Activated T-helper 1 cell treated with anti-CD3 and anti-CD28 coated beads, Interleukin-2, amount 50 U/mL, for 16 hours (primary cell): Measurements from ENCODE around the gene CYP26C1.
A peak's percentile ranks its signal among the peaks of the same experiment; 100 is the strongest.
"Not testable (repeated sequence)": the region's sequence is repeated elsewhere in the genome, so short reads cannot be mapped to it uniquely, and the experiment has no call there.

ENCODE experiments used
- DNase-seq, 2 donors: peaks; one replicate each; pipeline ENCODE4 v3.0.0-alpha.2; 2020; ENCODE audit warnings: low read depth in 1 of 2, low spot score in 1 of 2

Gene CYP26C1

GRCh38 chr10:93076871-93077270, 16.3 kb downstream of the CYP26C1 start:
- DNase-seq = no peak

DNA sequence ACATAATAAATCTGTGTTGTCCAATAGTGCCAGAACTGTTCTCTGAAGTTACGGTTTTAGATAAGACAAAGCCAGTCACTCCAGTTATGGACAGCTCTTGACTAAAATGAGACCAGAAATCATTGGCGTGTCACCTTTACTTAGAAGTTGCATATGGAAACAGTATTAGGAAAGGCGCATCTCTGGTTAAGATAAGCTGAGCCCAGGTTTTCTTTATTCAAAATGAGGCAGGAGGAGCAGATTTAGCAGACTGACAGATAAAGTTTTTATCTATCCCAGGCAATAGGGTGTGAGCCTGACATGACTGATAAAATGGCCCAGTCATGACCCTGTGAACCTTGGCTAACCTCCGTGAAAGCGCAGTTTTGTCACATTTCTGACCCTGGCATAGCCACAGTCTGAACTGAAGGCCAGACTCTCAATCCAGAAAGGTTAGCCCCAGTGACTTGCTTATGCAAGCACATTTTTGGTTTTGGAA, 17.3 kb downstream of the CYP26C1 start:
- no peak for DNase-seq

DNA sequence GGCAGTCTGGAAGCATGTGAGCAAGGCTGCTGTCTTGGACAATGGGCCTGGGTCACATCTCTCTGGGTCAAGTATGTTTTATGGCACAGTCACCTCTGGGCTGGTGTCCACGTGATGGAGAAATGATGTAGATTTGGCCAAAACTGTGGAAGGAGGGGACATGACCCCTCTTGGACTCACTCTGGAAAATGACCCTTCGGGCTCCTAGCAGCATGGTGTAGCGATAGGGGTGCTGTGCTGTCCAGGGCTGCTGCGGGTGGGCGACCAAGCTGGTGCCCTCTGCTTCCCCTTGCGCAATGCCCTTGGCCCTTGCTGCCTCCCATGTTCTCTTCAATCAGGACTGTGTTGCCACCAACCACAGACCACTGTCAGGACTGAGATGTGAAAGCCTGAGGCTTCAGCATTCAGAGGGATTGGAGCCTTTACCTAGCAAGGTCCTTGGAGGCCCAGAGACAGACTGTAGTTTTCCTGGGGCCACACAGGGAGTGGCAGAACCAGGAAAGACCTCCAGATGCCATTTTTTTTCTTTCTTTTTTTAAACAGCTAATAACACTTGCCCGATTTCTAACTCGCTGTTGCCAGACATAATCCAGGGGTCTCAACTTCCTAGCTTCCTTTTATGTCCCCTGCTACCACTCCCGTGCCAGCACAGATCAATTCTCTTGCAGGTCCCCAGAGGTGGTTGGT, 19.2 kb downstream of the CYP26C1 start:
- no peak for DNase-seq

DNA sequence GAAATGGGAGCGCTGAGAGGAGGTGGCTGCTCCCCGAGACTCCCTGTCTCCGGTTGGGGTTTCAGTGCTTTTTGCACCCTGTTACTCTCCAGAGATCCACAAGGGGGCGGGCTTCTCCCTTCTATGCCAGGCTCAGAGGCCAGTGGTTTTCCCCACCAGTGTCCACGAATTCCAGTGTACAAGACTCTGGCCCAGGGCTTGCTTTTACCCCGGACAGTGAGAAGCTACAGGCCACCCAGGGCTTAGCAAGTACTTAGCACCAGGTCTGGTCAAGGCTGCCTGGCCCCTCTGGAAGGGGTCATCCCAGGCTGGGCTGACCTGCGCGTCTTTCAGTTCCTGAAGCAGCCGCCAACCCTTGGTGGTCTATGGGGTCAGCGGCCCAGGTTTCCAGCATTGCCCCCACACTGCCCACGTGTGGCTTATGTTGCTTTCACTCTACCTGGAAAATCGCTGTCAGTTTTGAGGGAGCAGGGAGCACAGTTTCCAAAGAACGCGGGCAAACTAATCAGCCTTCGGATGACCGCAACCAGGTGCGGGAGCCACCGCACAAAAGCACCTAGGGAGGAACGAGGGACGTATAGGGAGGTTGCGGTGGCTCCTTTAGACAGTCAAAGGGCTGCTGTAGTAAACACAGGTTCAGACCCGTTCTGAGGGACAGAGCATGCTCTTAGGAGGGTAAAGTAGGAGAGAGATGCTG, 19.9 kb downstream of the CYP26C1 start:
- DNase-seq = peak; percentile 27 to 28

DNA sequence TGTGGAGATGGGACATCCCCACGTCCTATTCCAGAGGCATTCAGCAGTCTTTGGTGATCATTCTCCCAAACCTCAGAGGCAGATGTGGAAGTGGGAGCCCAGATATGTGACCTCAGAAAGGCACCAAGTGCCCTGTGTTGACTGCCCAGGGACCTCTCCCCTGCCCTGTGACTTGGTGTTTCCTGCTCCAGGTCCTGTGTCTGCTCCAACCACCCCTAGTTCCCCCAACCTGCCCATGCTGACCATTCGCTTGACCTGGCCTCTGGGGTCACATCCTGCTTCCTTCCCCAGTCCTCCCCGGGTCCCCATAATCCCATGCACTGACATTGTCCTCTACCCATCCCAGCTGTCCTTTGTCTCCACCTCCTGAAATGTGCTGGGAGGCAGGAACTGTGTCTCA, 20.7 kb downstream of the CYP26C1 start:
- no peak for DNase-seq

- no peak for DNase-seq
Measured at GRCh38 chr10:93081834-93082233, 21.2 kb downstream of the CYP26C1 start.

- DNase-seq = no peak
Measured at GRCh38 chr10:93083743-93084539, 23.3 kb downstream of the CYP26C1 start.

GRCh38 chr10:93085272-93085859, 24.8 kb downstream of the CYP26C1 start:
- no peak for DNase-seq

- no peak for DNase-seq
Measured at GRCh38 chr10:93086289-93086688, 25.7 kb downstream of the CYP26C1 start.

GRCh38 chr10:93087846-93088245, 27.2 kb downstream of the CYP26C1 start:
- no peak for DNase-seq

DNA sequence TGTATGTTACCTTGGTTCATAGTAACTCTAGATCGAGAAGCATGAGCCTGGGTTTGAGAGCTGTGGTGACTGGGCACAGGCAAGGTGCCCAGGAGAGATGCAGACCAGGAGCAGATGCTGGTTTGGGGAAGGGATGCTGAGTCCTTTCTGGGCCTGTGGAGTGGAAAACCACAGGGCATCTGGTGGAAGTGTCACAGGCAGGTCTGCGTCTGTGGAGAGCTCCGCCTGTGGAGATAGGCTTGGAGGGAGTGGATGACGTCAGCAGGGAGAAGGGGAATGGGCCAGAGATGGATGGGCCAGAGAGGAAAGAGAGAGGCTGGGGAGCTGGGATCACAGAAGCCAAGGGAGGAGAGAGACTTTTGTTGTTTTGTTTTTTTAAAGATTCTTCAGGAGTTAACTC, 27.9 kb downstream of the CYP26C1 start:
- no peak for DNase-seq

- no peak for DNase-seq
Measured at GRCh38 chr10:93090619-93091018, 30.0 kb downstream of the CYP26C1 start.

DNA sequence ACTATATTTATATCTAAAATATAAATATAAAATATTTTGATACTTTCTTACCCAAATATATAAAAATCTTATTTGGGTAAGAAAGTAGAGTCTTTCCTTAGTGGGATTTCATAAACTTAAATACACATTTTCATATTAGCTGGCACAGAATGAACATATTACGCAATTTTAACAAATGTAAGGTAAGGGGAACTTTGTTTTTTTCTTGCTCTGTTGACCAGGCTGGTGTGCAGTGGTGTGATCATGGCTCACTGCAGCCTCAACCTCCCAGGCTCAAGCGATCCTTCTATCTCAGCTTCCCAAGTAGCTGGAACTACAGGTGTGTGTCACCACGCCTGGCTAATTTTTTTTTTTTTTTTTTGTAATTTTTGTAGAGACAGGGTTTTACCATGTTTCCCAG, 31.4 kb downstream of the CYP26C1 start:
- DNase-seq = no peak

- DNase-seq = no peak
Measured at GRCh38 chr10:93095225-93095624, 34.6 kb downstream of the CYP26C1 start.

- no peak for DNase-seq
Measured at GRCh38 chr10:93096901-93097300, 36.3 kb downstream of the CYP26C1 start.

DNA sequence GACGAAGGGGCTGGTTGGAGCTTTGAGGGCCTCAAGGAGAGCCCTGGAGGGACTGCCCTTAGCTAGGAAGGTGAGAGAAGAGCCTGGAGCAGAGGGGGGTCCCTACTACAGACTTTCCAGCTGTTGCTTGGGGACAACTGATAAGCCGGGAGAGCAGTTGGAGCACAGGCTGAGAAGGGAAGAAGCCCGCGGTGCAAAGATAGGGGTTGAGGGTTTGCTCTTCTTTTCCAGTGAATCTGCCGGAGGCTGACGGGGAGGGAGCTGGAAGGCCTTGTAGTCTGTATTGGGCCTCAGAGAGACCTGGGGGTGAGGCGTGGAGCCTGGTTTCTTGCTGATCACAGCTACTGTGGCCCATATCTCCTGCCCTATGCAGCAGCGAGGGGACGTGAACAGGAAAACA, 36.8 kb downstream of the CYP26C1 start:
- DNase-seq = no peak

GRCh38 chr10:93098816-93099215, 38.2 kb downstream of the CYP26C1 start:
- no peak for DNase-seq

GRCh38 chr10:93099670-93100069, 39.1 kb downstream of the CYP26C1 start:
- no peak for DNase-seq

DNA sequence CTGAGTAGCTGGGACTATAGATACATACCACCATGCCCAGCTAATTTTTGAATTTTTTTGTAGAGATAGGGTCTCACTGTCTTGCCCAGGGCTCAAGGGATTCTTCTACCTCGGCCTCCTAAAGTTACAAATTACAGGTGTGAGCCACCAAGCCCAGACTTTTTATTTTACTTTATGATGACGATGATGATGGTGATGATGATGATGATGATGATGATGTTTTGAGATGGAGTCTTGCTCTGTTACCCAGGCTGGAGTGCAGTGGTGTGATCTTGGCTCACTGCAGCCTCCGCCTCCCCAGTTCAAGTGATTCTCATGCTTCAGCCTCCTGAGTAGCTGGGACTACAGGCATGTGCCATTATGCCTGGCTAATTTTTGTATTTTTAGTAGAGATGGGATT, 40.5 kb downstream of the CYP26C1 start:
- not testable (repeated sequence) for DNase-seq

DNA sequence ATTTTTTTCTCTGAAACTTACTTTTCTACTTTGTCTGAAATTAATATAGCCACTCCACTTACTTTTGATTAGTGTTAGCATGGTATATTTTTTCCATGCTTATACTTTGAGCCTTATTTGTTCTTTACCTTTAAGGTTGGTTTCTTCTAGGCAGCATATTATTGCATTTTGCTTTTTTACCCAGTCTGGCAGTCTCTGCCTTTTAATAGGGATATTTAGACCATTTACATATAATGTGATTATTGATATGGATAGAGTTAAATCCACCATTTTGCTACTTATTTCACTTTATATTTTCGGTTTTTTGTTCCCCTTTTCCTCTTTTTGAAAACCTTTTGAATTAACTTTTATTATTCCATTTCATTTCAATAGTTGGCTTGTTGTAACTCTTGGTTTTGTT, 43.4 kb downstream of the CYP26C1 start:
- DNase-seq = no peak

DNA sequence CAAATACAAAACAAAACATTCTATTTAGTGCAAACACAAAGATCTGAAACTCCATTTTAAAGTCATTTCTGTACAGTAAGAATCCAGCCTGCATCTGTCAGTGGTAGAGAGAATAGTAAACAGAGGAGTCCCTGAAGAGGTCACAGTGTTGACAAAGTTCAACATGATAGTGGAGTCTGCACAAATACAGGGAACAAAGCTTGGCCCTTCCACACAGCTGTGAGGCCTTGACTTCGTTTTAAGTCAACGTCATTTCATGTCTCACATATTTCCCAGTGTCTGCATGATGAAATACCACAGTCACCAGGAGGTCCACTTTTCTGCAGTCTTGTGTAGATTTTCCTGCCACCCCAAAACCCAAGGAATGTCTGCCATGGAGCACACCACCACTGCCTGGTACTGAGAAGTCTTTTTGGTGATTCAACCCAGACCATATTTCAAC, 46.1 kb downstream of the CYP26C1 start:
- no peak for DNase-seq
